ENCODE measurements around the gene OTX2. TPM values are rescaled to one million over a fixed set of nuclear protein-coding genes. Genes with fewer than 3 reads are reported as not detected.

OTX2 gene
- total RNA-seq, 1 donor from 2014 or later = 3.4 TPM

GRCh38 chr14:56812364-56813141, 2.3 kb upstream of the OTX2 start:
- no peak for DNase-seq (ENCODE audit: low spot score)

GRCh38 chr14:56811593-56812363, 1.5 kb upstream of the OTX2 start:
- DNase-seq (ENCODE audit: low spot score) = no peak

DNA sequence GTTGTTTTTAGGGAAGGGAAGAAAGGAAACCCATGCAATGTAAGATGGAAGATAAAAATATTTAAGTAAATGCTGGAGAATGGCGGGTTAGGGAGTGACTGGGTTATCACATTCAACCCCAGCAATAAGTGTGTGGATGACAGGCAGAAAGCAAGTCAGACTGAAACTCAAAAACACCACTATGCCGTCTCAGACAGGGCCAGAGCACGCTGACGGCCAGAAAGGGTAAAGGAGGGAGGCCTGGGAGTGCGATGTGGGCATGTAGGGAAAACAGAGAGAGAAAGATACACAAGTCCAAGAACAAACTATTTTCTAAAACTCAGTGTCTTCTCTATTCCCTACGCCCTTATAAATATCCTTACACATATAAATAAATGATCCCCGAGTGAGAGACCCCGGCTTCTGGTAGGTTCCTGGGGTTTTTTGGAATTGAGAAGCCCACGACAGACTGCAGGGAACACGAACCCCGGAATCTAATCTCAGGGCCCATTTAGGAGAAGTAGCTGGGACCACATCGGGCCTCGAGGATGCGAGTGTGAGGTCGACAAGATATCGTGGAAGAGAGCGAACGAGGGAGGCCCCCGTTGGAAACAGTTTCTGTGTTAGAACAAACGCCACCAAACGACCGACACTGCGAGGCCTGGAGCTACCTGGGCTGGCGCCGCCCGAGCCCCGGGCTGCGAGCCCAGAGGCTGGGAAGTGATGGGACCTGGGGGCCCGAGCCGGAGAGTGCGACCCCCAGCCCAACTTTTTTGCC, 735 bp upstream of the OTX2 start:
- no peak for DNase-seq (ENCODE audit: low spot score)

GRCh38 chr14:56809270-56810146, 771 bp downstream of the OTX2 start:
- DNase-seq (ENCODE audit: low spot score) = no peak

GRCh38 chr14:56808383-56809269, 1.7 kb downstream of the OTX2 start:
- no peak for DNase-seq (ENCODE audit: low spot score)

- DNase-seq (ENCODE audit: low spot score) = no peak
These were observed 2.2 kb downstream of the OTX2 start for GRCh38 chr14:56808110-56808382.

- DNase-seq (ENCODE audit: low spot score) = no peak
These were observed 2.7 kb downstream of the OTX2 start for GRCh38 chr14:56807386-56808109.

- no peak for DNase-seq (ENCODE audit: low spot score)
These were observed 3.5 kb downstream of the OTX2 start for GRCh38 chr14:56806760-56807159.

GRCh38 chr14:56805992-56806727, 4.1 kb downstream of the OTX2 start:
- DNase-seq (ENCODE audit: low spot score) = no peak

GRCh38 chr14:56805201-56805991, 4.9 kb downstream of the OTX2 start:
- no peak for DNase-seq (ENCODE audit: low spot score)

DNA sequence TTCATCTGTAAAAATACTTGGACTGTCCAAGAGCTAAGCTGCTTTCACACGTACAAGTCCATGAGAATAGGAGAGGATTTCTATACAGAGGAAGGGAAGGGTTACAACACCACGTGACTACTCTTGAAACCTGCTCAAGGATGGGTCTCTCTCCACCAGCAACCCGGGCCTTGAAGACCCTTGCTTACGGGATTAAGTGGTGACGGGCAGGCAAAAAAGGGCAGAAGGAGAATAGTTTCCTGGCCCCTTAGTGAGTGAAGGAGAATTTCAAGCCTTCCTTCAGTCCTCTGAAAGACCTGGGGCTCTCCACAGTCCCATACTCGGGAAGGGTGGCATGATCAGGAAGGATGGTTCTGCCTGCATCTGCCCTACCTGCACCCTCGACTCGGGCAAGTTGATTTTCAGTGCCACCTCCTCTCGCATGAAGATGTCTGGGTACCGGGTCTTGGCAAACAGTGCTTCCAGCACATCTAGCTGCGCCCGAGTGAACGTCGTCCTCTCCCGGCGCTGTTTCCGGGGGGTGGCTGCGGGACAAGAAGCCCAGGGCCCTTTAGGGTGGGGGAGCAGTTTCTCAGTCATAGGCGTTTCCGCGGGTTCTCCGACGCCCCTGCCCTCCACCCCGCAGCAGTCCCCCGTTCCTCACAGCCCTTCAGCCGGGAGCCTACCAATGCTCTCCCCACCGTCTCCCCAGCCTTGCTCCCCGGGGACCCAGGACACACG, 6.3 kb downstream of the OTX2 start:
- no peak for DNase-seq (ENCODE audit: low spot score)

GRCh38 chr14:56801920-56802319, 8.4 kb downstream of the OTX2 start:
- no peak for DNase-seq (ENCODE audit: low spot score)

GRCh38 chr14:56799343-56799645, 11.0 kb downstream of the OTX2 start:
- no peak for DNase-seq (ENCODE audit: low spot score)

GRCh38 chr14:56798447-56799342, 11.6 kb downstream of the OTX2 start:
- no peak for DNase-seq (ENCODE audit: low spot score)

DNA sequence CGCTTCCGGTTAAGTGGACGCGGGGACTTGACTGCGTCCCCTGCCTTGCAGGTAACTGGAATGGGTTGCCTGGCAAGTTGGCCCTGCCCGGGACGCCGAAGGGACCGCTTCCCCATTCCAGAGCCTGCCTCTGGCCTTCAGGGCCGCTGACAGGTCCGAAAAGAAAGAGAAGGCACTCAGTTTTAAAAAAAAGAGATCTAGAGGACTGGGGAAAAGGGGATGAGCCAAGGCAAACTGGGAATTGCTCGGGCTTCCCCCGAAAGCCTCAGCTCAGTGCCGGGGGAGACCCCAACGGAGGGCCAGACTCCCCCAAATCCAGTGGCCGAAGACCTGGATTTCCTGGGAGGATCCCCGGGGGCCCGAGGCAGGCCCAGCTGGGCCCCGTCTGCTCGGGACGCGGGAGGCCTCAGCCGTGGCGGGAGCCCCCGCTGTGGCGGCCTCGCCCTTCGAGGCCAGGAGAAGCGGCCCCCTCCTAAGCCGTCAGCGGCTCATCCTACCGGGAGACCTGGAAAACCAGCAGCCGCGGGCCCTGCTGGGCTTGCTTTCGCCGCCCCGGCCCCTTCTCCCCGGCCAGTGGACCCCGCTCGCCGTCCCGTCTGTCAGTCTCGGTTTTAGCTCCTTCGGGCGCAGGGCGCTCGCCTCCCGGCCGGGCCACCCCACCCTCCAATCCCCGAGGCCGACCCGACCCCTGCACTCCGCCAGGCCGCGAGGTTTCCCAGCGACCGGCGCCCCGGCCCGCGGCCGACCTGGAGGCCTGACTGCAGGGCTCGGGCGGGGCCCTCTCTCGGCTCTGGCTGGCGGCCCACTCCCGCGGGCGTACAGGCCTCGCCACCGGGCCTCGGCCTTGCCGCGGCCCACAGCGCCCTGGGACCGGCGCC, 12.5 kb downstream of the OTX2 start:
- no peak for DNase-seq (ENCODE audit: low spot score)
